ENCODE measurements around the gene WASF3.

DNA sequence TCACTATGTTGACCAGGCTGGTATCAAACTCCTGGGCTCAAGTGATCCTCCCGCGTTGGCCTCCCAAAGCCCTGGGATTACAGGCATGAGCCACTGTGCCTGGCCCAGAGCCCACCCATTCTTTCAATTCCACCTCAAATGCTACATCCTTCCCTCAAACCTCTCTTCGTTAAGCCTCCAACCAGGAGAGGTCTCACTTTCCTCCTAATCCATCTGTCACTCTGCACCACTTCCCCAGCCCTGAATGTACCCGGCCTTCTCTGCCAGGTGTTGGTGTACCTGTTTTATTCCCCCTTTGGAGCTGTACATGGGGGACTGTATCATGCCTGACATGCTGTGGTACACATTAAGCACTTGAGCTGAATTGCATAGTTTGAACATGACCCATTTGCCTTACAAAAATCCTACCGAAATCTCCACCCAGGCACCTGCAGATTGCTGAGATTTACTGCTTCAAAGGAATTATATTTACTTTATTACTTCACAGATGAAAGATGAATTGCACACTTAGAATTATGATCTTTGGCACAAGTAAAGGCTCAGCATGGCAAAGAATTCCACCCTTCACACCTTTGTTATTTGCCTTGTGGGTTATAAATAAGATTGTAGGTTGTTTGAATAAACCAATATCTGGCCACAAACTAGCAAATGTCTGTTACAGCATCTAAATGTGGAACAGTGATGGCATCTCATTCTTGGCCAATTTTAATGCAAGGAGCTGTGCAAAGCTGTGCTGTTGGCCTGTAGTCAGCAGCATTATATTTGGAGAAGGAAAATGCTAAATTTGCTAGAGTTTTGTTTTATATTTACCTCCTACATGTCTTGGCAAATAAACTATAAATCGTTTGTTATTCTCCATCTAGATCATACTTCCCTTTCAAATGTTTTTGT, 15.6 kb upstream of the WASF3 start:
- TF ChIP-seq, protein P1, sequence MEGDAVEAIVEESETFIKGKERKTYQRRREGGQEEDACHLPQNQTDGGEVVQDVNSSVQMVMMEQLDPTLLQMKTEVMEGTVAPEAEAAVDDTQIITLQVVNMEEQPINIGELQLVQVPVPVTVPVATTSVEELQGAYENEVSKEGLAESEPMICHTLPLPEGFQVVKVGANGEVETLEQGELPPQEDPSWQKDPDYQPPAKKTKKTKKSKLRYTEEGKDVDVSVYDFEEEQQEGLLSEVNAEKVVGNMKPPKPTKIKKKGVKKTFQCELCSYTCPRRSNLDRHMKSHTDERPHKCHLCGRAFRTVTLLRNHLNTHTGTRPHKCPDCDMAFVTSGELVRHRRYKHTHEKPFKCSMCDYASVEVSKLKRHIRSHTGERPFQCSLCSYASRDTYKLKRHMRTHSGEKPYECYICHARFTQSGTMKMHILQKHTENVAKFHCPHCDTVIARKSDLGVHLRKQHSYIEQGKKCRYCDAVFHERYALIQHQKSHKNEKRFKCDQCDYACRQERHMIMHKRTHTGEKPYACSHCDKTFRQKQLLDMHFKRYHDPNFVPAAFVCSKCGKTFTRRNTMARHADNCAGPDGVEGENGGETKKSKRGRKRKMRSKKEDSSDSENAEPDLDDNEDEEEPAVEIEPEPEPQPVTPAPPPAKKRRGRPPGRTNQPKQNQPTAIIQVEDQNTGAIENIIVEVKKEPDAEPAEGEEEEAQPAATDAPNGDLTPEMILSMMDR (IDR thresholded peaks at IDR 0.05; ENCODE audit: insufficient read depth, low read length): no peak
- no peak for TF ChIP-seq POLR2AphosphoS5 (IDR thresholded peaks at IDR 0.05; ENCODE audit: low read depth)
- TF ChIP-seq SPI1 (IDR thresholded peaks at IDR 0.05; ENCODE audit: borderline replicate concordance, low read depth): no peak
- TF ChIP-seq, protein P2, sequence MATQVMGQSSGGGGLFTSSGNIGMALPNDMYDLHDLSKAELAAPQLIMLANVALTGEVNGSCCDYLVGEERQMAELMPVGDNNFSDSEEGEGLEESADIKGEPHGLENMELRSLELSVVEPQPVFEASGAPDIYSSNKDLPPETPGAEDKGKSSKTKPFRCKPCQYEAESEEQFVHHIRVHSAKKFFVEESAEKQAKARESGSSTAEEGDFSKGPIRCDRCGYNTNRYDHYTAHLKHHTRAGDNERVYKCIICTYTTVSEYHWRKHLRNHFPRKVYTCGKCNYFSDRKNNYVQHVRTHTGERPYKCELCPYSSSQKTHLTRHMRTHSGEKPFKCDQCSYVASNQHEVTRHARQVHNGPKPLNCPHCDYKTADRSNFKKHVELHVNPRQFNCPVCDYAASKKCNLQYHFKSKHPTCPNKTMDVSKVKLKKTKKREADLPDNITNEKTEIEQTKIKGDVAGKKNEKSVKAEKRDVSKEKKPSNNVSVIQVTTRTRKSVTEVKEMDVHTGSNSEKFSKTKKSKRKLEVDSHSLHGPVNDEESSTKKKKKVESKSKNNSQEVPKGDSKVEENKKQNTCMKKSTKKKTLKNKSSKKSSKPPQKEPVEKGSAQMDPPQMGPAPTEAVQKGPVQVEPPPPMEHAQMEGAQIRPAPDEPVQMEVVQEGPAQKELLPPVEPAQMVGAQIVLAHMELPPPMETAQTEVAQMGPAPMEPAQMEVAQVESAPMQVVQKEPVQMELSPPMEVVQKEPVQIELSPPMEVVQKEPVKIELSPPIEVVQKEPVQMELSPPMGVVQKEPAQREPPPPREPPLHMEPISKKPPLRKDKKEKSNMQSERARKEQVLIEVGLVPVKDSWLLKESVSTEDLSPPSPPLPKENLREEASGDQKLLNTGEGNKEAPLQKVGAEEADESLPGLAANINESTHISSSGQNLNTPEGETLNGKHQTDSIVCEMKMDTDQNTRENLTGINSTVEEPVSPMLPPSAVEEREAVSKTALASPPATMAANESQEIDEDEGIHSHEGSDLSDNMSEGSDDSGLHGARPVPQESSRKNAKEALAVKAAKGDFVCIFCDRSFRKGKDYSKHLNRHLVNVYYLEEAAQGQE (IDR thresholded peaks at IDR 0.05; ENCODE audit: insufficient replicate concordance, low read depth): no peak
